ENCODE data around the gene MED10. TPM values are rescaled to one million over a fixed set of nuclear protein-coding genes. Genes with fewer than 3 reads are reported as not detected.

The MED10 gene
- total and polyA plus RNA-seq, 9 donors: 18.2 to 35.7 (median 23.4) TPM

- WGBS, 3 donors: 92 to 95% (median 93%) methylated on average over 4 of the region's 4 CpGs
- Histone ChIP-seq H3K9me3 (no peaks in the 10 kb centered on the region), H3K4me3 (no peak overlapping the region), H3K27ac (no peak overlapping the region), H3K4me1 (ENCODE audit: insufficient read depth) (no peaks in the 10 kb centered on the region), H3K36me3 (no peaks in the 10 kb centered on the region), H3K27me3 (no peaks in the 10 kb centered on the region)
- no peak for DNase-seq
- intact Hi-C loops (cut with DNase I): no loop called here
- no peak for TF ChIP-seq CTCF (IDR thresholded peaks at IDR 0.05)
- no peak for TF ChIP-seq EP300 (IDR thresholded peaks at IDR 0.05)
- TF ChIP-seq POLR2A (IDR thresholded peaks at IDR 0.05): no peak
Observed at GRCh38 chr5:6347165-6347564, 31.2 kb downstream of the MED10 start.

GRCh38 chr5:6344593-6344989 lies 33.8 kb downstream of the MED10 start:
- no peak for DNase-seq
- no peak overlapping the region for H3K4me3 ChIP-seq
- no peaks in the 10 kb centered on the region for H3K4me1 ChIP-seq (ENCODE audit: insufficient read depth)
- H3K9me3 ChIP-seq: no peaks in the 10 kb centered on the region
- no peaks in the 10 kb centered on the region for H3K27me3 ChIP-seq
- H3K27ac ChIP-seq: no peak overlapping the region
- WGBS, 3 donors: 80 to 87% (median 86%) methylated on average over 5 of the region's 5 CpGs
- TF ChIP-seq EP300 (IDR thresholded peaks at IDR 0.05) (no peak), CTCF (IDR thresholded peaks at IDR 0.05) (no peak), POLR2A (IDR thresholded peaks at IDR 0.05) (no peak)
- H3K36me3 ChIP-seq: no peaks in the 10 kb centered on the region
- intact Hi-C loops (cut with DNase I): no loop called here

- Histone ChIP-seq H3K4me3 (no peak overlapping the region), H3K4me1 (ENCODE audit: insufficient read depth) (no peaks in the 10 kb centered on the region), H3K27me3 (no peaks in the 10 kb centered on the region), H3K9me3 (no peaks in the 10 kb centered on the region), H3K27ac (no peak overlapping the region), H3K36me3 (no peaks in the 10 kb centered on the region)
- no peak for TF ChIP-seq CTCF (IDR thresholded peaks at IDR 0.05)
- no peak for TF ChIP-seq EP300 (IDR thresholded peaks at IDR 0.05)
- TF ChIP-seq POLR2A (IDR thresholded peaks at IDR 0.05): no peak
- 78 to 88% (median 86%) methylated on average over 11 of the region's 11 CpGs for WGBS, 3 donors
- no peak for DNase-seq
- intact Hi-C loops (cut with DNase I): no loop called here
Observed at GRCh38 chr5:6343951-6344592, 34.3 kb downstream of the MED10 start.

GRCh38 chr5:6342689-6343315 lies 35.5 kb downstream of the MED10 start:
- H3K4me1 ChIP-seq (ENCODE audit: insufficient read depth): no peaks in the 10 kb centered on the region

More at GRCh38 chr5:6342689-6343315, 35.5 kb downstream of the MED10 start:
- H3K4me3 ChIP-seq: no peak overlapping the region
- WGBS, 3 donors: 79 to 83% (median 82%) methylated on average over 14 of the region's 14 CpGs
- H3K9me3 ChIP-seq: no peaks in the 10 kb centered on the region
- DNase-seq: no peak
- intact Hi-C loops (cut with DNase I): no loop called here
- H3K27me3 ChIP-seq: no peaks in the 10 kb centered on the region
- H3K27ac ChIP-seq: no peak overlapping the region
- TF ChIP-seq EP300 (IDR thresholded peaks at IDR 0.05) (no peak), CTCF (IDR thresholded peaks at IDR 0.05) (no peak), POLR2A (IDR thresholded peaks at IDR 0.05) (no peak)
- no peaks in the 10 kb centered on the region for H3K36me3 ChIP-seq
